HepG2 (cell line): ENCODE data around the gene TECTB. TPM values are rescaled to one million over a fixed set of nuclear protein-coding genes. Genes with fewer than 3 reads are reported as not detected.

Experiments used
- FOXA1 ChIP-seq, 2 experiments: fragments of 450-650 bp in 1 of 2; sonication (generic) in 1 of 2; formaldehyde crosslinking in 1 of 2; IDR thresholded peaks; 2 replicates each; pipeline versions ENCODE4 v1.4.0 to v1.6.1; 2016 to 2020; ENCODE audit warnings: missing genetic modification reagents in 1 of 2
- HNF4G ChIP-seq, 2 experiments: sonication (generic) in 1 of 2; formaldehyde crosslinking in 1 of 2; IDR thresholded peaks; 2 replicates each; pipeline versions ENCODE4 v1.4.0 to v1.6.1; 2011 to 2020; ENCODE audit warnings: borderline replicate concordance in 2 of 2, low read depth in 2 of 2, mild to moderate bottlenecking in 2 of 2, low read length in 1 of 2, missing genetic modification reagents in 1 of 2, moderate library complexity in 1 of 2
- NR2F2 ChIP-seq: IDR thresholded peaks from 2 replicates; pipeline ENCODE4 v1.6.1; 2012; ENCODE audit warnings: low read depth, inconsistent platforms, borderline replicate concordance
- RNF219 ChIP-seq: sonication (generic); formaldehyde crosslinking; IDR thresholded peaks from 2 replicates; pipeline ENCODE4 v1.5.0; 2020; ENCODE audit warnings: mild to moderate bottlenecking, missing genetic modification reagents
- RXRB ChIP-seq: IDR thresholded peaks from 2 replicates; pipeline ENCODE4 v1.6.1; 2016; ENCODE audit warnings: borderline replicate concordance, missing genetic modification reagents, missing compliant biosample characterization
- SIX4 ChIP-seq: sonication (generic); formaldehyde crosslinking; IDR thresholded peaks from 2 replicates; pipeline ENCODE4 v1.4.0; 2020; ENCODE audit warnings: missing genetic modification reagents
- SKI ChIP-seq: fragments of 450-650 bp; IDR thresholded peaks from one replicate; pipeline ENCODE4 v1.6.1; 2018; ENCODE audit warnings: mild to moderate bottlenecking; ENCODE audit not compliant: partially characterized antibody
- XBP1 ChIP-seq: sonication (generic); formaldehyde crosslinking; IDR thresholded peaks from 2 replicates; pipeline ENCODE4 v1.5.0; 2020; ENCODE audit warnings: missing genetic modification reagents
- ZNF331 ChIP-seq: sonication (generic); formaldehyde crosslinking; IDR thresholded peaks from 2 replicates; pipeline ENCODE4 v1.4.0; 2020; ENCODE audit warnings: missing genetic modification reagents
- ZNF746 ChIP-seq: sonication (generic); formaldehyde crosslinking; IDR thresholded peaks from 2 replicates; pipeline ENCODE4 v1.8.0; 2022; ENCODE audit warnings: mild to moderate bottlenecking, missing genetic modification reagents
- polyA plus RNA-seq, 8 experiments: library from polyadenylated mRNA; depleted of rRNA in 3 of 8; stranded (reverse) in 7 of 8; unstranded in 1 of 8; fragments of >200 nt; fragmentation: Illumina TruSeq in 4 of 8; extraction: Trizol in 4 of 8; gene quantifications; 2 replicates each; pipeline versions ENCODE4 v1.2.1 to v1.2.3, GENCODE V29; 2011 to 2016; ENCODE audit warnings: low read depth in 4 of 8, missing spikeins in 1 of 8, mixed read lengths in 1 of 8; ENCODE audit not compliant: insufficient read depth in 1 of 8
- total RNA-seq, 5 experiments: library from RNA; depleted of rRNA; stranded (reverse); fragments of >200 nt; fragmentation: Illumina TruSeq; extraction: Trizol; gene quantifications; 2 replicates each; pipeline ENCODE4 v1.2.3, GENCODE V29; 2016; ENCODE audit warnings: low read depth in 1 of 5
- TF ChIP-seq, protein P1 (sequence below): IDR thresholded peaks from 2 replicates; pipeline ENCODE4 v1.6.1; 2012; ENCODE audit warnings: low read depth, low read length, improper control_type of control experiment
- TF ChIP-seq, protein P2 (sequence below): sonication (generic); formaldehyde crosslinking; IDR thresholded peaks from 2 replicates; pipeline ENCODE4 v1.5.1; 2020; ENCODE audit warnings: mild to moderate bottlenecking, missing genetic modification reagents, borderline replicate concordance
- TF ChIP-seq, protein P3 (sequence below): sonication (generic); formaldehyde crosslinking; conservative IDR thresholded peaks from 2 replicates; pipeline ENCODE4 v1.5.0; 2020; ENCODE audit warnings: missing genetic modification reagents
- TF ChIP-seq, protein P4 (sequence below): sonication (generic); formaldehyde crosslinking; IDR thresholded peaks from 2 replicates; pipeline ENCODE4 v1.4.0; 2020; ENCODE audit warnings: missing genetic modification reagents

The TECTB gene
- total and polyA plus RNA-seq, 2 of the 13 experiments (the other 11 are each of a cell fraction or from before 2014, with no cell fraction given): 0.78 to 1.8 TPM

- TF ChIP-seq SKI: no peak
- TF ChIP-seq HNF4G (IDR thresholded peaks at IDR 0.05; ENCODE audit: borderline replicate concordance, low read depth, low read length): peak; percentile 76
- peak; percentile 29; the same call in 1 of the 2 replicates for TF ChIP-seq HNF4G (CRISPR knock-in tag; IDR thresholded peaks at IDR 0.05; ENCODE audit: borderline replicate concordance, low read depth)
- no peak for TF ChIP-seq XBP1 (CRISPR knock-in tag)
- TF ChIP-seq ZNF746: 0 out of 2 replicates have a peak, but pooled peaks have one; percentile 32
- TF ChIP-seq, protein P1, sequence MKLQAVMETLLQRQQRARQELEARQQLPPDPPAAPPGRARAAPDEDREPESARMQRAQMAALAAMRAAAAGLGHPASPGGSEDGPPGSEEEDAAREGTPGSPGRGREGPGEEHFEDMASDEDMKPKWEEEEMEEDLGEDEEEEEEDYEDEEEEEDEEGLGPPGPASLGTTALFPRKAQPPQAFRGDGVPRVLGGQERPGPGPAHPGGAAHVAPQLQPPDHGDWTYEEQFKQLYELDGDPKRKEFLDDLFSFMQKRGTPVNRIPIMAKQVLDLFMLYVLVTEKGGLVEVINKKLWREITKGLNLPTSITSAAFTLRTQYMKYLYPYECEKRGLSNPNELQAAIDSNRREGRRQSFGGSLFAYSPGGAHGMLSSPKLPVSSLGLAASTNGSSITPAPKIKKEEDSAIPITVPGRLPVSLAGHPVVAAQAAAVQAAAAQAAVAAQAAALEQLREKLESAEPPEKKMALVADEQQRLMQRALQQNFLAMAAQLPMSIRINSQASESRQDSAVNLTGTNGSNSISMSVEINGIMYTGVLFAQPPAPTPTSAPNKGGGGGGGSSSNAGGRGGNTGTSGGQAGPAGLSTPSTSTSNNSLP: peak; percentile 62
- peak; percentile 67 for TF ChIP-seq RXRB (CRISPR knock-in tag)
- TF ChIP-seq, protein P2, sequence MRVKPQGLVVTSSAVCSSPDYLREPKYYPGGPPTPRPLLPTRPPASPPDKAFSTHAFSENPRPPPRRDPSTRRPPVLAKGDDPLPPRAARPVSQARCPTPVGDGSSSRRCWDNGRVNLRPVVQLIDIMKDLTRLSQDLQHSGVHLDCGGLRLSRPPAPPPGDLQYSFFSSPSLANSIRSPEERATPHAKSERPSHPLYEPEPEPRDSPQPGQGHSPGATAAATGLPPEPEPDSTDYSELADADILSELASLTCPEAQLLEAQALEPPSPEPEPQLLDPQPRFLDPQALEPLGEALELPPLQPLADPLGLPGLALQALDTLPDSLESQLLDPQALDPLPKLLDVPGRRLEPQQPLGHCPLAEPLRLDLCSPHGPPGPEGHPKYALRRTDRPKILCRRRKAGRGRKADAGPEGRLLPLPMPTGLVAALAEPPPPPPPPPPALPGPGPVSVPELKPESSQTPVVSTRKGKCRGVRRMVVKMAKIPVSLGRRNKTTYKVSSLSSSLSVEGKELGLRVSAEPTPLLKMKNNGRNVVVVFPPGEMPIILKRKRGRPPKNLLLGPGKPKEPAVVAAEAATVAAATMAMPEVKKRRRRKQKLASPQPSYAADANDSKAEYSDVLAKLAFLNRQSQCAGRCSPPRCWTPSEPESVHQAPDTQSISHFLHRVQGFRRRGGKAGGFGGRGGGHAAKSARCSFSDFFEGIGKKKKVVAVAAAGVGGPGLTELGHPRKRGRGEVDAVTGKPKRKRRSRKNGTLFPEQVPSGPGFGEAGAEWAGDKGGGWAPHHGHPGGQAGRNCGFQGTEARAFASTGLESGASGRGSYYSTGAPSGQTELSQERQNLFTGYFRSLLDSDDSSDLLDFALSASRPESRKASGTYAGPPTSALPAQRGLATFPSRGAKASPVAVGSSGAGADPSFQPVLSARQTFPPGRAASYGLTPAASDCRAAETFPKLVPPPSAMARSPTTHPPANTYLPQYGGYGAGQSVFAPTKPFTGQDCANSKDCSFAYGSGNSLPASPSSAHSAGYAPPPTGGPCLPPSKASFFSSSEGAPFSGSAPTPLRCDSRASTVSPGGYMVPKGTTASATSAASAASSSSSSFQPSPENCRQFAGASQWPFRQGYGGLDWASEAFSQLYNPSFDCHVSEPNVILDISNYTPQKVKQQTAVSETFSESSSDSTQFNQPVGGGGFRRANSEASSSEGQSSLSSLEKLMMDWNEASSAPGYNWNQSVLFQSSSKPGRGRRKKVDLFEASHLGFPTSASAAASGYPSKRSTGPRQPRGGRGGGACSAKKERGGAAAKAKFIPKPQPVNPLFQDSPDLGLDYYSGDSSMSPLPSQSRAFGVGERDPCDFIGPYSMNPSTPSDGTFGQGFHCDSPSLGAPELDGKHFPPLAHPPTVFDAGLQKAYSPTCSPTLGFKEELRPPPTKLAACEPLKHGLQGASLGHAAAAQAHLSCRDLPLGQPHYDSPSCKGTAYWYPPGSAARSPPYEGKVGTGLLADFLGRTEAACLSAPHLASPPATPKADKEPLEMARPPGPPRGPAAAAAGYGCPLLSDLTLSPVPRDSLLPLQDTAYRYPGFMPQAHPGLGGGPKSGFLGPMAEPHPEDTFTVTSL (CRISPR knock-in tag): peak; percentile 42; the same call in 1 of the 2 replicates
- 0 out of 2 replicates have a peak, but pooled peaks have one; percentile 46 for TF ChIP-seq RNF219 (CRISPR knock-in tag)
- peak; percentile 13; the same call in 1 of the 2 replicates for TF ChIP-seq ZNF331 (CRISPR knock-in tag)
- TF ChIP-seq FOXA1 (IDR thresholded peaks at IDR 0.05): no peak
- peak; percentile 48; the same call in 1 of the 2 replicates for TF ChIP-seq FOXA1 (CRISPR knock-in tag; IDR thresholded peaks at IDR 0.05)
- TF ChIP-seq, protein P3, sequence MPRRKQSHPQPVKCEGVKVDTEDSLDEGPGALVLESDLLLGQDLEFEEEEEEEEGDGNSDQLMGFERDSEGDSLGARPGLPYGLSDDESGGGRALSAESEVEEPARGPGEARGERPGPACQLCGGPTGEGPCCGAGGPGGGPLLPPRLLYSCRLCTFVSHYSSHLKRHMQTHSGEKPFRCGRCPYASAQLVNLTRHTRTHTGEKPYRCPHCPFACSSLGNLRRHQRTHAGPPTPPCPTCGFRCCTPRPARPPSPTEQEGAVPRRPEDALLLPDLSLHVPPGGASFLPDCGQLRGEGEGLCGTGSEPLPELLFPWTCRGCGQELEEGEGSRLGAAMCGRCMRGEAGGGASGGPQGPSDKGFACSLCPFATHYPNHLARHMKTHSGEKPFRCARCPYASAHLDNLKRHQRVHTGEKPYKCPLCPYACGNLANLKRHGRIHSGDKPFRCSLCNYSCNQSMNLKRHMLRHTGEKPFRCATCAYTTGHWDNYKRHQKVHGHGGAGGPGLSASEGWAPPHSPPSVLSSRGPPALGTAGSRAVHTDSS: no peak
- TF ChIP-seq, protein P4, sequence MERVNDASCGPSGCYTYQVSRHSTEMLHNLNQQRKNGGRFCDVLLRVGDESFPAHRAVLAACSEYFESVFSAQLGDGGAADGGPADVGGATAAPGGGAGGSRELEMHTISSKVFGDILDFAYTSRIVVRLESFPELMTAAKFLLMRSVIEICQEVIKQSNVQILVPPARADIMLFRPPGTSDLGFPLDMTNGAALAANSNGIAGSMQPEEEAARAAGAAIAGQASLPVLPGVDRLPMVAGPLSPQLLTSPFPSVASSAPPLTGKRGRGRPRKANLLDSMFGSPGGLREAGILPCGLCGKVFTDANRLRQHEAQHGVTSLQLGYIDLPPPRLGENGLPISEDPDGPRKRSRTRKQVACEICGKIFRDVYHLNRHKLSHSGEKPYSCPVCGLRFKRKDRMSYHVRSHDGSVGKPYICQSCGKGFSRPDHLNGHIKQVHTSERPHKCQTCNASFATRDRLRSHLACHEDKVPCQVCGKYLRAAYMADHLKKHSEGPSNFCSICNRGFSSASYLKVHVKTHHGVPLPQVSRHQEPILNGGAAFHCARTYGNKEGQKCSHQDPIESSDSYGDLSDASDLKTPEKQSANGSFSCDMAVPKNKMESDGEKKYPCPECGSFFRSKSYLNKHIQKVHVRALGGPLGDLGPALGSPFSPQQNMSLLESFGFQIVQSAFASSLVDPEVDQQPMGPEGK (CRISPR knock-in tag): 0 out of 2 replicates have a peak, but pooled peaks have one; percentile 9
- TF ChIP-seq SIX4: peak; percentile 91
- TF ChIP-seq NR2F2: peak; percentile 53; the same call in 1 of the 2 replicates
Observed at GRCh38 chr10:112280205-112280921, 2.8 kb upstream of the TECTB start (continued).
